SU-DHL-6 (cell line): ENCODE data around the gene PPP3CA.

ENCODE experiments used
- CTCF ChIP-seq: fragments of 200-600 bp; sonication (generic); IDR thresholded peaks from one replicate; pipeline ENCODE4 v1.5.1; 2017; ENCODE audit warnings: antibody characterized with exemption, mild to moderate bottlenecking, low read length, moderate library complexity; ENCODE audit not compliant: insufficient read depth, poor library complexity, severe bottlenecking
- EZH2phosphoT487 ChIP-seq: fragments of 200-600 bp; sonication (generic), shearing (Covaris generic); conservative IDR thresholded peaks from 2 replicates; pipeline ENCODE4 v1.6.1; 2018; ENCODE audit warnings: mild to moderate bottlenecking, antibody characterized with exemption, low read length, moderate library complexity, mixed read lengths

GRCh38 chr4:101347267-101347556, at the start of gene PPP3CA:
- TF ChIP-seq CTCF = no peak
- no peak for TF ChIP-seq EZH2phosphoT487
